Bone marrow (tissue), 2 donors: ENCODE data around the gene IFNL3.
"Not testable (repeated sequence)": the region's sequence is repeated elsewhere in the genome, so short reads cannot be mapped to it uniquely, and the experiment has no call there.

Source experiments
- DNase-seq, 2 donors: peaks; one replicate each; lab custom pipeline; 2025; lab: John Stamatoyannopoulos, UW

IFNL3 gene

GRCh38 chr19:39253374-39254149, 8.8 kb upstream of the IFNL3 start:
- DNase-seq = no peak

DNA sequence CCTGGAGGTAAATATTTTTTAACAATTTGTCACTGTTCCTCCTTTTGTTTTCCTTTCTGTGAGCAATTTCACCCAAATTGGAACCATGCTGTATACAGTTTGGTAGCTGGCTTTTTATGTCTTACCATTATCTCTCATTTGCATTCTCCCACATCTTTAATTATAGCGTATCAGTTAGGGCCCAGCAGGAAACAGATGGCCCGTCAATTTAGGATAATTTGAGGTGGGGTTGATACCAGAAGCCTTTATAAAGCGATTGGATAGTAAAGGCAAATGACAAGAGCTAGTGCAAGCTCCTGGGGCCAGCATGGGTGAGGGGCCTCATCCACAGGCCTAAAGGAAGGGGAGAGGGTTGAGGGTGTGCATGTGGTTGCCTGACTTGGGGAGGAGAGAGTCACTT, 7.7 kb upstream of the IFNL3 start:
- DNase-seq = no peak

DNA sequence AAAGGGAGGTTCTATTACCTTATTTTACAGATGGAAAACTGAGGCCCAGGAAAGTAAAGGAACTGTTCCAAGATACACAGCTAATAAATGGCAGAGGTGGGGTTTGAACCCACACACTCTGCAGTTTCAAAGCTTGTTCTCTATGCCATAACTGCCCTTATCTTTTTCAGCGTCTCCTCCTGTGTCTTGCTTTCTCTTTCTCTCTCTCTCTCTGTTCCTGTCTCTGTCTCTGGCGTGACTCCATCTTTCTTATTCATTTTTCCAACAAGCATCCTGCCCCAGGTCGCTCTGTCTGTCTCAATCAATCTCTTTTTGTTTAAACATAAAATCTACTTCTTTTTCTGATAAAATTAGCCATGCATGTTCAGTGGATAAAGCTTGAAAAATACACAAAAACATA, 7.0 kb upstream of the IFNL3 start:
- DNase-seq = no peak

GRCh38 chr19:39251081-39251480, 6.3 kb upstream of the IFNL3 start:
- no peak for DNase-seq

DNA sequence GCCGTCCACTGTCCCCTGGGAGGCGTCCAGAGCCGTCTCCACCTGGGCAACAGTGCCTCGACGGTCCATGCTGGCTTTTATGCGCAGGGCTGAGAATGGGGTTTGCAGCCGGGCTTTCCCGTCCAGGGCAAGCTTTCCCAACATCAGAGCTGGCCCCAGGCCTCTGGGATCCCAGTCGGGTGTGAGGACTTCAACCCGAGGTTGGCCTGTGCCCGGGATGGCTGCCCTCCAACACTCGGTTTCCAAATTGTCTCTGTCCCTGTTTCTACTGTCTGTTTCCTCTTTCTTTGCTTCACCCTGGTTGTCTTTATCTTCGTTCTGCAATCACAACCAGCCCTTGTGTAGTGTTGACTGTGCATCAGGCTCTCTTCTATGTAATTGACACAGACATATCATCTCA, 4.0 kb upstream of the IFNL3 start, which contains the start of gene IFNL4:
TSS of gene IFNL4 (minus strand) at position 51 of the 400 bp plus-strand sequence.
- DNase-seq = no peak

- no peak for DNase-seq
Measured at GRCh38 chr19:39247701-39248664, 3.2 kb upstream of the IFNL3 start.

DNA sequence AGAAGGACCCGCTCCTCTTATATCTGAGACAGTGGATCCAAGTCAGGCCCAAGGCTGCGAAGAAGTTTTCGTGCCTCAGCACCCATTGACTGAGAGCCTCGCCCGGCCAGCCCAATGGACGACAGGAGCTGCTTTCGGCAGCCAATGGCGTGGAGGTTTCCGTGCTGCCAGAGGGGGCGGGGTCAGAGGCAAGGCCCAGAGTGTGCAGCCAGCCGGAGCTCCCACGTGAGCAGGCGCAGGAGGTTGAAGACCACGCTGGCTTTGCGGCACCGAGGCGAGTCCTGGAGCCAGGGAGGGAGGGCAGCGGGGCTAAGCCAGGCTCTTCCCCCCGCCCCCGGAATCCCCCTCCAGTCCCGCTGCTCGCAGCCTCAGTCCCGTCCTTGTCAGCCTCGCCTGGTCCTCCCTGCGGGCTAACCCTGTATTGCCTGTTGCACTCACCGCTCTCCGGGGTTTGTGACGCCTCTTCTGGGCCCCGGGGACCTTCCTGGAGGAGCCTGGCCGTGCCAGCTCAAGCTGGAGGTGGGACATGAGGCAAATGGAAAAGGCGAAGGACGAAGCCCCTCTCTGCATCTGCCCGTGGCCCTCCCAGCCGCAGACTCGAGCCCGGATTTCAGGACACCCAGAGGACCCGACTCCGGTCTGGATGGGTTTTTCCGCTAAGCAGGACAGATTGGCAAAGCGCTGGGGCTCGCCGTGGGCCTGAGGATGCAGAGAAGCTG, 2.3 kb upstream of the IFNL3 start:
- no peak for DNase-seq

DNA sequence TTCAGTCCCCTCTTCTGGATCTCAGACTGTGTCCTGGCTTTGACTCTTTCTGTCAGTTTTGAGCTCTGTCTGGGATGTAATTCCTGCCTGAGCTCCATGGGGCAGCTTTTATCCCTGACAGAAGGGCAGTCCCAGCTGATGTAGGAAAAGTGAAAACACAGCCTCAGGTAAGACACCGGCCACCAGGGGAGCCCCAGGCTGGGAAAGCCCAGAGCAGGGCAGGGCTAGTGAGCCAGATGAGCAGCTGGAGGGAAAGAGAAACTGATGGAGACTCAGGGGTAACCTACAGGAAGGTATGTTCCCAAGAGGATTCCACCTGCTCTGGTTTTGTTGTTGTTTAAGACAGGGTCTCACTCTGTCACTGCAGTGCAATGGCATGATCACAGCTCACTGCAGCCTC, 360 bp upstream of the IFNL3 start:
- DNase-seq = not testable (repeated sequence)

DNA sequence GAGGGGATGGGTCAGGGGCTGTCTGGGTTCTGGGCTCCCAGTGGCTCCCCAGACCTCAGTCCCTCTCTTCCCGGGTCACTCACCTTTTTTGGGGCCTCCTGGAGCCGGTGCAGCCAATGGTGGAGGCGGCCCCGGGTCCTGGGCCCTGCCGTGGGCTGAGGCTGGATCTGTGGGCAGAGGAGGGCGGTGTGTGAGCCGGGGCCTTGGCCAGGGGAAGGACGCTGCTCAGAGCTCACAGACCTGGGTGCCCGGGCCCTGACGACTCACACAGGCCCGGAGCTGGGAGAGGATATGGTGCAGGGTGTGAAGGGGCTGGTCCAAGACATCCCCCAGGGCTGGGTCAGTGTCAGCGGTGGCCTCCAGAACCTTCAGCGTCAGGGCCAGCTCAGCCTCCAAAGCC, 1.1 kb downstream of the IFNL3 start:
- DNase-seq = not testable (repeated sequence)

GRCh38 chr19:39240421-39240820, 4.4 kb downstream of the IFNL3 start:
- no peak for DNase-seq

DNA sequence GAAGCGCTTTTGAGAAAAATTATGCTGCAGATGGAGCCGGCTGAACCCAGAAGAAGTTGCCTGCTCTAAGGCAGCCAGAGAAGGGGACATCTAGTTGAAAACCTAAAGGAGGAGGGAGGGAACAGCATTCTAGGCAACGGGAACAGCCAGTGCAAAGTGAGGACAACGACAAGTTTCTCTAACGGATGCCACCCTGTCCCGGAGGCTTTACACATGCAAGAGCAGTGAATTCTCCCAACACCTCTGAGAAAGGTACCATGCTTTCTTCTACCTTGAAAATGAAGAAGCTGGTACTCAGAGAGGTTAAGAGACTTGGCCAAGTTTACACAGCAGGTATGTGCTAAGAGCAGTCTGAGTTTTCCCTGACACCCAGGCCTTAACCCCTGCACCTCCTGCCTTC, 5.9 kb downstream of the IFNL3 start:
- no peak for DNase-seq

- no peak for DNase-seq
Measured at GRCh38 chr19:39238209-39238608, 6.6 kb downstream of the IFNL3 start.

GRCh38 chr19:39237200-39238184, 7.3 kb downstream of the IFNL3 start:
- no peak for DNase-seq

DNA sequence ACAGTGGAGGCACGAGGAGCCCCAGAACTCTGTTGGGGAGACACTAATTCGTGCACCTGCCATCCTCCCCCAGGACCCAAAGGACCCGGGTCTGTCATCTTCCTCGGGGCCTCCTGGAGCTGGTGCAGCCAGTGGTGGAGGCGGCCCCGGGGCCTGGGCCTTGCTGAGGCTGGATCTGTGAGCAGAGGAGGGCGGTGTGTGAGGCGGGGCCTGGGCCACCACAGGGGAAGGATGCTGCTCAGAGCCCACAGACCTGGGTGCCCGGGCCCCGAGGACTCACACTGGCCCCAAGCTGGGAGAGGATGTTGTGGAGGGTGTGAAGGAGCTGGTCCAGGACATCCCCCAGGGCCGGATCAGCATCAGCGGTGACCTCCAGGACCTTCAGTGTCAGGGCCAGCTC, 8.3 kb downstream of the IFNL3 start:
- DNase-seq = no peak

DNA sequence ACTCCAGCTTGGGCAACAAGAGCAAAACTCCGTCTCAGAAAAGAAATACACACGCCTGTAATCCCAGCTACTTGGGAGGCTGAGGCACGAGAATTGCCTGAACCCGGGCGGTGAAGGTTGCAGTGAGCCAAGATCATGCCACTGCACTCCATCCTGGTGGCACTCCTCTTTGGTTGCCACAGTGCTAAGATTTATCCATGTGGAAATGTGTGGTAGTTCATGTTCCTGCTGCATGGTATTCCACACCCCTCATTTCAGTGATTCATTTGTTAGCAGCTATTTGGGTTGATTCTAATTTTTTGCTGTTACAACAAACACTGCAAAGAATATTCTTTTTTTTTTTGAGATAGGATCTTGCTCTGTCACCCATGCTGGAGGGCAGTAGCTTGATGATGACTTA, 12.1 kb downstream of the IFNL3 start:
- DNase-seq = no peak

DNA sequence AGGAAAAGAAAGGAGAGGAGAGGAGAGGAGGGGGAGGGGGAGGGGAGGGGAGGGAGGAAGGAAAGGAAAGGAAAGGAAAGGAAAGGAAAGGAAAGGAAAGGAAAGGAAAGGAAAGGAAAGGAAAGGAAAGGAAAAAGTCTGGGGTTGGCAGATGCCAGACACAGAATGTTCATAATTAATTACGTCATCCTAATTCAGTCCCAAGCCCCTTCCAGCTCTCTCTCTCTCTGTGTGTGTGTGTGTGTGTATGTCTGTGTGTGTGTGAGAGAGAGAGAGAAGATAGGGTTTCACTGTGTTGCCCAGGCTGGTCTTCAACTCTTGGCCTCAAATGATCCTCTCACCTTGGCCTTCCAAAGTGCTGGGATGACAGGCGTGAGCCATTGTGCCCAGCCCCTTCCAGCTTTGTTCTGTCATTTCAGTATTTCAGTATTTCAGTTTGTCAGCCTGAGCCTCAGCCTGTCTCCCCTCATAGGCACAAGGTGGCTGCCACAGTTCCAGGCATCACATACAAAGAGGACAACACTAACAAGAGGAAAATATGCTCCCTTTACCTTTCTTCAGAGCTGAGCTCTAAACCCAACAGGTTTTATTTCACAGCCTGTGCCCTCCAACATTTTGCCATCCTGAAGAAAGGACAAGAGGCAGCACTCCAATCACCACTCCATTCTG, 14.6 kb downstream of the IFNL3 start:
- no peak for DNase-seq

DNA sequence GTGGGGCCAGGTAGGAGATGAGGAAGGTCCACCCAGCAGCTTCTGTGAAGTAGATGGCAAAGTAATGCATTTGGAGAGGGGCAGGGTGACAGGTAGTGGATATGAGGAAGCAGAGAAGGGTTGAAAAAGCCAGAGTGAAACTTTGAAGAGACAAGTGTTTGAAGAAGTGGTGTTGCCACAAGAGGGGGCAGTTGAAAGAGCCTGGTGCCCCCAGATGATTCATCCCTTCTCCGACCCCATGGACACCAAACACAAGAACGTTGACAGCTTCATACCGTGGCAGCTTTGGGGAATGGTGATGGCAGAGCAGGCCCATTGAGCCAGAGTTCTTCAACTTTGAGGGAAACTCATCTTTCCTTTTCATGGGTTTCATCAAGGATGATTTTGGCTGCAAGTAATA, 19.9 kb downstream of the IFNL3 start:
- peak in 1 of 2 donors; percentile 30 for DNase-seq

GRCh38 chr19:39223703-39224279, 21.0 kb downstream of the IFNL3 start:
- DNase-seq = peak in 1 of 2 donors; percentile 2

- DNase-seq = not testable (repeated sequence)
Measured at GRCh38 chr19:39219108-39219507, 25.7 kb downstream of the IFNL3 start.
